HEK293 (cell line): Measurements from ENCODE around the gene PLOD3.
A peak's percentile ranks its signal among the peaks of the same experiment; 100 is the strongest.

ENCODE experiments used
- CTCF ChIP-seq: fragments of 450-650 bp; formaldehyde crosslinking; IDR thresholded peaks from 2 replicates; pipeline ENCODE4 v1.5.1; 2016; ENCODE audit warnings: missing biosample characterization, missing genetic modification characterization
- MEIS1 ChIP-seq: sonication (generic); formaldehyde crosslinking; IDR thresholded peaks from 2 replicates; pipeline ENCODE4 v1.8.1; 2022; ENCODE audit warnings: missing genetic modification reagents, mild to moderate bottlenecking, borderline replicate concordance
- PRDM10 ChIP-seq: fragments of 450-650 bp; formaldehyde crosslinking; IDR thresholded peaks from 2 replicates; pipeline ENCODE4 v1.5.1; 2016; ENCODE audit warnings: missing biosample characterization, missing genetic modification characterization
- SP3 ChIP-seq: fragments of 450-650 bp; formaldehyde crosslinking; IDR thresholded peaks from 2 replicates; pipeline ENCODE4 v1.5.1; 2016; ENCODE audit warnings: missing biosample characterization, missing genetic modification characterization
- ZBTB11 ChIP-seq: fragments of 450-650 bp; formaldehyde crosslinking; conservative IDR thresholded peaks from 2 replicates; pipeline ENCODE4 v1.5.1; 2016; ENCODE audit warnings: low read depth, missing biosample characterization, missing genetic modification characterization
- ZEB2 ChIP-seq: fragments of 450-650 bp; formaldehyde crosslinking; IDR thresholded peaks from 2 replicates; pipeline ENCODE4 v1.5.1; 2016; ENCODE audit warnings: missing biosample characterization, missing genetic modification characterization
- ZNF169 ChIP-seq: fragments of 450-650 bp; formaldehyde crosslinking; IDR thresholded peaks from 2 replicates; pipeline ENCODE4 v1.5.1; 2016; ENCODE audit warnings: missing biosample characterization, missing genetic modification characterization
- ZNF274 ChIP-seq, 2 experiments: fragments of 200-500 bp in 1 of 2; fragments of 450-650 bp in 1 of 2; sonication (Bioruptor generic) in 1 of 2; formaldehyde crosslinking in 1 of 2; IDR thresholded peaks; 2 replicates each; pipeline versions ENCODE4 v1.5.1 to v1.6.1; 2014 to 2016; ENCODE audit warnings: borderline replicate concordance in 1 of 2, inconsistent platforms in 1 of 2, low read length in 1 of 2, missing biosample characterization in 1 of 2, missing genetic modification characterization in 1 of 2
- ZNF530 ChIP-seq: fragments of 450-650 bp; formaldehyde crosslinking; IDR thresholded peaks from 2 replicates; pipeline ENCODE4 v1.5.1; 2016; ENCODE audit warnings: low read depth, missing biosample characterization, missing genetic modification characterization
- ZNF660 ChIP-seq: fragments of 450-650 bp; IDR thresholded peaks from 2 replicates; pipeline ENCODE4 v1.5.1; 2018; ENCODE audit warnings: missing biosample characterization, mild to moderate bottlenecking, missing genetic modification characterization
- TF ChIP-seq, protein P1 (sequence below): fragments of 450-650 bp; formaldehyde crosslinking; IDR thresholded peaks from 2 replicates; pipeline ENCODE4 v1.5.1; 2016; ENCODE audit warnings: missing biosample characterization, missing genetic modification characterization
- TF ChIP-seq, protein P2 (sequence below): fragments of 450-650 bp; formaldehyde crosslinking; IDR thresholded peaks from 2 replicates; pipeline ENCODE4 v1.5.1; 2016; ENCODE audit warnings: missing biosample characterization, missing genetic modification characterization

PLOD3 gene

GRCh38 chr7:101217388-101218235 is at the start of gene PLOD3, which contains the start of gene ZNHIT1 (continued):
- TF ChIP-seq, protein P1, sequence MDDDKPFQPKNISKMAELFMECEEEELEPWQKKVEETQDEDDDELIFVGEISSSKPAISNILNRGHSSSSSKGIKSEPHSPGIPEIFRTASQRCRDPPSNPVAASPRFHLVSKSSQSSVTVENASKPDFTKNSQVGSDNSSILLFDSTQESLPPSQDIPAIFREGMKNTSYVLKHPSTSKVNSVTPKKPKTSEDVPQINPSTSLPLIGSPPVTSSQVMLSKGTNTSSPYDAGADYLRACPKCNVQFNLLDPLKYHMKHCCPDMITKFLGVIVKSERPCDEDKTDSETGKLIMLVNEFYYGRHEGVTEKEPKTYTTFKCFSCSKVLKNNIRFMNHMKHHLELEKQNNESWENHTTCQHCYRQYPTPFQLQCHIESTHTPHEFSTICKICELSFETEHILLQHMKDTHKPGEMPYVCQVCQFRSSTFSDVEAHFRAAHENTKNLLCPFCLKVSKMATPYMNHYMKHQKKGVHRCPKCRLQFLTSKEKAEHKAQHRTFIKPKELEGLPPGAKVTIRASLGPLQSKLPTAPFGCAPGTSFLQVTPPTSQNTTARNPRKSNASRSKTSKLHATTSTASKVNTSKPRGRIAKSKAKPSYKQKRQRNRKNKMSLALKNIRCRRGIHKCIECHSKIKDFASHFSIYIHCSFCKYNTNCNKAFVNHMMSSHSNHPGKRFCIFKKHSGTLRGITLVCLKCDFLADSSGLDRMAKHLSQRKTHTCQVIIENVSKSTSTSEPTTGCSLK (tag by site-specific recombination): no peak
- no peak for TF ChIP-seq ZNF169 (tag by site-specific recombination)
- 0 out of 2 replicates have a peak, but pooled peaks have one; percentile 3 for TF ChIP-seq ZNF660
- peak; percentile 63; the same call in 1 of the 2 replicates for TF ChIP-seq CTCF
- TF ChIP-seq ZEB2 (tag by site-specific recombination): peak; percentile 46; the same call in 1 of the 2 replicates
- TF ChIP-seq, protein P2, sequence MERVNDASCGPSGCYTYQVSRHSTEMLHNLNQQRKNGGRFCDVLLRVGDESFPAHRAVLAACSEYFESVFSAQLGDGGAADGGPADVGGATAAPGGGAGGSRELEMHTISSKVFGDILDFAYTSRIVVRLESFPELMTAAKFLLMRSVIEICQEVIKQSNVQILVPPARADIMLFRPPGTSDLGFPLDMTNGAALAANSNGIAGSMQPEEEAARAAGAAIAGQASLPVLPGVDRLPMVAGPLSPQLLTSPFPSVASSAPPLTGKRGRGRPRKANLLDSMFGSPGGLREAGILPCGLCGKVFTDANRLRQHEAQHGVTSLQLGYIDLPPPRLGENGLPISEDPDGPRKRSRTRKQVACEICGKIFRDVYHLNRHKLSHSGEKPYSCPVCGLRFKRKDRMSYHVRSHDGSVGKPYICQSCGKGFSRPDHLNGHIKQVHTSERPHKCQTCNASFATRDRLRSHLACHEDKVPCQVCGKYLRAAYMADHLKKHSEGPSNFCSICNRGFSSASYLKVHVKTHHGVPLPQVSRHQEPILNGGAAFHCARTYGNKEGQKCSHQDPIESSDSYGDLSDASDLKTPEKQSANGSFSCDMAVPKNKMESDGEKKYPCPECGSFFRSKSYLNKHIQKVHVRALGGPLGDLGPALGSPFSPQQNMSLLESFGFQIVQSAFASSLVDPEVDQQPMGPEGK (tag by site-specific recombination): peak; percentile 79
- no peak for TF ChIP-seq ZNF530 (tag by site-specific recombination)
- no peak for TF ChIP-seq ZNF274 (IDR thresholded peaks at IDR 0.05; ENCODE audit: low read length)
- no peak for TF ChIP-seq ZNF274 (tag by site-specific recombination; IDR thresholded peaks at IDR 0.05; ENCODE audit: borderline replicate concordance)
- TF ChIP-seq PRDM10 (tag by site-specific recombination): no peak
- TF ChIP-seq MEIS1 (CRISPR knock-in tag): no peak
- peak; percentile 89 for TF ChIP-seq SP3
- peak; percentile 88 for TF ChIP-seq ZBTB11 (tag by site-specific recombination)
- TF ChIP-seq, all 188 proteins: peak for 44
